ENCODE results near the gene ZNF474.

The ZNF474 gene

GRCh38 chr5:122154910-122155309 lies 25.6 kb downstream of the ZNF474 start:
- FAIRE-seq: no peak

GRCh38 chr5:122155546-122155945 lies 26.2 kb downstream of the ZNF474 start:
- FAIRE-seq: no peak

GRCh38 chr5:122156724-122157325 lies 27.5 kb downstream of the ZNF474 start:
- no peak for FAIRE-seq

- no peak for FAIRE-seq
These were observed 32.8 kb downstream of the ZNF474 start for GRCh38 chr5:122162100-122162638.

GRCh38 chr5:122163121-122164069 lies 34.0 kb downstream of the ZNF474 start:
- FAIRE-seq: no peak

GRCh38 chr5:122164070-122164435 lies 34.7 kb downstream of the ZNF474 start:
- FAIRE-seq: no peak

- FAIRE-seq: no peak
These were observed 35.6 kb downstream of the ZNF474 start for GRCh38 chr5:122164831-122165558.

- FAIRE-seq: no peak
These were observed 36.3 kb downstream of the ZNF474 start for GRCh38 chr5:122165559-122166078.

GRCh38 chr5:122169350-122170103 lies 40.2 kb downstream of the ZNF474 start:
- FAIRE-seq: no peak

- no peak for FAIRE-seq
These were observed 41.3 kb downstream of the ZNF474 start for GRCh38 chr5:122170620-122171019.

- FAIRE-seq: no peak
These were observed 42.9 kb downstream of the ZNF474 start for GRCh38 chr5:122172207-122172606.

- FAIRE-seq: no peak
These were observed 44.4 kb downstream of the ZNF474 start for GRCh38 chr5:122173474-122174415.

- no peak for FAIRE-seq
These were observed 45.7 kb downstream of the ZNF474 start for GRCh38 chr5:122175091-122175490.

GRCh38 chr5:122175852-122176251 lies 46.5 kb downstream of the ZNF474 start:
- no peak for FAIRE-seq

GRCh38 chr5:122177161-122177560 lies 47.8 kb downstream of the ZNF474 start:
- no peak for FAIRE-seq

GRCh38 chr5:122179701-122180100 lies 50.4 kb downstream of the ZNF474 start:
- no peak for FAIRE-seq

GRCh38 chr5:122180146-122180712 lies 50.9 kb downstream of the ZNF474 start:
- no peak for FAIRE-seq

- no peak for FAIRE-seq
These were observed 51.7 kb downstream of the ZNF474 start for GRCh38 chr5:122180863-122181548.

- FAIRE-seq: no peak
These were observed 52.5 kb downstream of the ZNF474 start for GRCh38 chr5:122181863-122182262.

GRCh38 chr5:122182491-122182921 lies 53.2 kb downstream of the ZNF474 start:
- FAIRE-seq: no peak

All from islet of Langerhans (tissue), 1 donor.